B cell (primary cell): ENCODE measurements around the gene NR4A3. TPM values are rescaled to one million over a fixed set of nuclear protein-coding genes. Genes with fewer than 3 reads are reported as not detected.

Source experiments
- ATAC-seq: fragments of 200-7000 bp; cut with Tn5 transposase; one replicate; pipeline ENCODE4 v1.10.0; 2021; ENCODE audit warnings: low read depth, mild to moderate bottlenecking, moderate number of reproducible peaks, moderate library complexity
- CTCF ChIA-PET: fragments of 350-600 bp; sonication (Branson Sonifier 250); formaldehyde crosslinking; loops from one replicate; lab custom pipeline; 2021; ENCODE audit warnings: antibody characterized with exemption, inconsistent platforms; lab: Charles Lee
- POLR2A ChIA-PET: fragments of 350-600 bp; sonication (Branson Sonifier 250); formaldehyde crosslinking; loops from one replicate; lab custom pipeline; 2021; ENCODE audit warnings: antibody characterized with exemption; lab: Charles Lee
- DNase-seq: peaks from one replicate; pipeline ENCODE4 v3.0.0; 2013
- H2AFZ ChIP-seq: 2 replicates; pipeline ENCODE4 v1.6.1; 2012; ENCODE audit warnings: mild to moderate bottlenecking, low read depth, low read length; ENCODE audit not compliant: insufficient read depth, poor library complexity, severe bottlenecking
- H3K27ac ChIP-seq, 2 donors: 1 replicate in 1 of 2; 2 replicates in 1 of 2; pipeline ENCODE4 v1.5.1; 2012 to 2013; ENCODE audit warnings: low read length in 2 of 2, mild to moderate bottlenecking in 2 of 2, moderate library complexity in 1 of 2
- H3K27me3 ChIP-seq, 4 experiments: fragments of 200-600 bp in 1 of 4; sonication (generic) in 1 of 4; replicated peaks in 1 of 4; 1 replicate in 2 of 4; 2 replicates in 2 of 4; pipeline versions ENCODE4 v1.6.1 to v1.7.0; 2013 to 2016; ENCODE audit warnings: low read length in 3 of 4, mild to moderate bottlenecking in 2 of 4, mixed read lengths in 1 of 4, moderate library complexity in 1 of 4; ENCODE audit not compliant: insufficient read depth in 4 of 4, control insufficient read depth in 3 of 4; ENCODE audit errors: control extremely low read depth in 1 of 4
- H3K36me3 ChIP-seq, 2 experiments: replicated peaks in 1 of 2; 1 replicate in 1 of 2; 2 replicates in 1 of 2; pipeline versions ENCODE4 v1.6.1 to v1.7.1; 2013; ENCODE audit warnings: low read length in 1 of 2; ENCODE audit not compliant: insufficient read depth in 2 of 2, control insufficient read depth in 1 of 2; ENCODE audit errors: control extremely low read depth in 1 of 2, extremely low read depth in 1 of 2
- H3K4me1 ChIP-seq, 2 donors: fragments of 200-600 bp in 1 of 2; sonication (generic) in 1 of 2; 1 replicate in 1 of 2; 2 replicates in 1 of 2; pipeline versions ENCODE4 v1.5.1 to v1.6.1; 2013 to 2017; ENCODE audit warnings: low read length in 2 of 2; ENCODE audit not compliant: control insufficient read depth in 2 of 2, insufficient read depth in 2 of 2
- H3K4me2 ChIP-seq: replicated peaks from 2 replicates; pipeline ENCODE3; 2012; ENCODE audit warnings: mild to moderate bottlenecking, low read depth, low read length; ENCODE audit not compliant: poor library complexity, severe bottlenecking
- H3K4me3 ChIP-seq, 5 experiments: fragments of 200-600 bp in 1 of 5; sonication (generic) in 1 of 5; 1 replicate in 3 of 5; 2 replicates in 2 of 5; pipeline versions ENCODE4 v1.5.1 to v1.7.0; 2011 to 2016; ENCODE audit warnings: low read length in 4 of 5, mild to moderate bottlenecking in 4 of 5, low read depth in 2 of 5, control low read depth in 1 of 5, moderate library complexity in 1 of 5; ENCODE audit not compliant: insufficient read depth in 1 of 5; ENCODE audit errors: control extremely low read depth in 1 of 5, extremely low read depth in 1 of 5
- H3K79me2 ChIP-seq: fragments of 200-600 bp; sonication (generic); one replicate; pipeline ENCODE4 v1.6.0; 2016; ENCODE audit warnings: low read length; ENCODE audit not compliant: control insufficient read depth, insufficient read depth
- H3K9ac ChIP-seq: fragments of 200-600 bp; sonication (generic); 2 replicates; pipeline ENCODE4 v1.6.1; 2017; ENCODE audit warnings: mild to moderate bottlenecking, low read length, moderate library complexity
- H3K9me3 ChIP-seq, 3 donors: one replicate each; pipeline versions ENCODE4 v1.6.1 to v1.7.1; 2013; ENCODE audit warnings: low read length in 2 of 3; ENCODE audit not compliant: control insufficient read depth in 2 of 3, insufficient read depth in 1 of 3; ENCODE audit errors: control extremely low read depth in 1 of 3
- H4K20me1 ChIP-seq: 2 replicates; pipeline ENCODE4 v1.6.0; 2012; ENCODE audit warnings: mild to moderate bottlenecking, low read length; ENCODE audit not compliant: insufficient read depth, control insufficient read depth, poor library complexity, severe bottlenecking
- H3K27ac Mint-ChIP-seq: one replicate; pipeline ENCODE4 v1.8.0; 2021; ENCODE audit warnings: mixed read lengths
- H3K27me3 Mint-ChIP-seq: one replicate; pipeline ENCODE4 v1.8.0; 2021; ENCODE audit warnings: mixed read lengths
- H3K4me1 Mint-ChIP-seq: one replicate; pipeline ENCODE4 v1.8.0; 2021; ENCODE audit warnings: mixed read lengths
- H3K4me3 Mint-ChIP-seq: one replicate; pipeline ENCODE4 v1.8.0; 2021; ENCODE audit warnings: mixed read lengths
- H3K9me3 Mint-ChIP-seq: one replicate; pipeline ENCODE4 v1.8.0; 2022; ENCODE audit warnings: mixed read lengths; ENCODE audit not compliant: insufficient read depth
- EZH2 ChIP-seq: IDR thresholded peaks from 2 replicates; pipeline ENCODE4 v1.6.1; 2012; ENCODE audit warnings: borderline replicate concordance, low read depth, mild to moderate bottlenecking, moderate library complexity, low read length; ENCODE audit not compliant: insufficient read depth, poor library complexity, severe bottlenecking
- WGBS: methylation state at CpG from one replicate; pipeline ENCODE4 v1.1.5; 2013; ENCODE audit warnings: missing lambda C conversion rate; ENCODE audit not compliant: insufficient coverage; 5-methylcytosine and 5-hydroxymethylcytosine counted together
- intact Hi-C: fragments of 100-400 bp; cut with micrococcal nuclease; formaldehyde crosslinking; loops from one replicate; pipeline ENCODE4 v1.10.0; 2022
- polyA plus RNA-seq: library from polyadenylated mRNA; depleted of rRNA; stranded (reverse); fragments of >200 nt; gene quantifications from 2 replicates; pipeline ENCODE4 v1.2.3, GENCODE V29; 2012
- total RNA-seq, 2 donors: library from RNA; stranded (reverse); fragments of 120-200 nt in 1 of 2; gene quantifications; 1 replicate in 1 of 2; 2 replicates in 1 of 2; pipeline versions ENCODE4 v1.2.3 to v1.2.4, GENCODE V29; 2013 to 2022
- TF ChIP-seq, protein P1 (sequence below): fragments of 200-600 bp; IDR thresholded peaks from one replicate; pipeline ENCODE4 v1.8.0; 2022; ENCODE audit warnings: antibody characterized with exemption, mild to moderate bottlenecking

The NR4A3 gene
- total and polyA plus RNA-seq, 2 donors (not counting 1 experiment from before 2014, with no cell fraction given): 2.5 to 20.1 TPM

DNA sequence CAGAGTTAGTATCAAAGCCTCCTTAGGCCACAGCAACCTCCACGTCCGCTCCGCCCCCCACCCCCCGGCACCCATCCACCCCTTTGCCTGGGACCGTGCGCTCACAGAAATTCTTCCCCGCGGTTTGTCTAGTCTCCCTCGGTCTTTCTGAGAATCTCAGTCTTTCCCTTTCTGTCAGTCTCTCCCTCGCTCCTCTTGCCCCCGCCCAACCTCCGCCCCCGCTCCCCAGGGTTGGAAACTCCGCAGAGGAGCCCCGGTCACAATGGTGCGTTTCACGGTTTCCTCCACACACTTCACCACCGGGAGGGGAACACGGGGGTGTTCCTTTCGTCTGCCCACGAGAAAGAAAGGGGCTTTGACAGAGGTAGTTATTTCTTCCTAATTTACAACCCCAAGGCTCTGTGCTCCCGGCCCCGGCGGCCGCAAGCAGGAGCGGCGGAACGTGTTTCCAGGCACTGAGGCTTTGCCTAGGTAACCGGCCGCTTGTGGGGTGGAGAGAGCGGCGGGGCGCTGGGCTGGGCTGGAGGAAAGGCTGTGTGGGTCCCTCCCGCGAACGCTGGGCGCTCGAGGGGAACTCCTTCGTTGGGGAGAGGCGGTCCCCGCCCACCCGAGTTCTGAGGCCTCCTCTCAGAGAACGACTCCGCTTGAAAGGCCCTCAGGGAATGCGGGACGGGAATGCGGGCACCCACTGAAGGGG is 2.1 kb downstream of the NR4A3 start:
- Histone ChIP-seq H3K27me3 (peaks cover 0 to 67% (median 44%) of the 10 kb centered on the region in 4 experiments), H3K4me1 (peaks cover 57 to 63% of the 10 kb centered on the region in 2 donors), H4K20me1 (peaks cover 22% of the 10 kb centered on the region), H3K79me2 (no peaks in the 10 kb centered on the region), H2AFZ (no peak overlapping the region), H3K9me3 (peaks cover 0 to 22% (median 0%) of the 10 kb centered on the region in 3 donors), H3K9ac (peak overlapping the region; percentile 92), H3K27ac (peak overlapping the region in 1 of 2 donors; percentile 13), H3K4me2 (peak overlapping the region; percentile 99), H3K36me3 (no peaks in the 10 kb centered on the region), H3K4me3 (peak overlapping the region in 4 of 5 experiments; percentile 73 to 100 (median 88))
- TF ChIP-seq EZH2: peak; percentile 76
- TF ChIP-seq, protein P1, sequence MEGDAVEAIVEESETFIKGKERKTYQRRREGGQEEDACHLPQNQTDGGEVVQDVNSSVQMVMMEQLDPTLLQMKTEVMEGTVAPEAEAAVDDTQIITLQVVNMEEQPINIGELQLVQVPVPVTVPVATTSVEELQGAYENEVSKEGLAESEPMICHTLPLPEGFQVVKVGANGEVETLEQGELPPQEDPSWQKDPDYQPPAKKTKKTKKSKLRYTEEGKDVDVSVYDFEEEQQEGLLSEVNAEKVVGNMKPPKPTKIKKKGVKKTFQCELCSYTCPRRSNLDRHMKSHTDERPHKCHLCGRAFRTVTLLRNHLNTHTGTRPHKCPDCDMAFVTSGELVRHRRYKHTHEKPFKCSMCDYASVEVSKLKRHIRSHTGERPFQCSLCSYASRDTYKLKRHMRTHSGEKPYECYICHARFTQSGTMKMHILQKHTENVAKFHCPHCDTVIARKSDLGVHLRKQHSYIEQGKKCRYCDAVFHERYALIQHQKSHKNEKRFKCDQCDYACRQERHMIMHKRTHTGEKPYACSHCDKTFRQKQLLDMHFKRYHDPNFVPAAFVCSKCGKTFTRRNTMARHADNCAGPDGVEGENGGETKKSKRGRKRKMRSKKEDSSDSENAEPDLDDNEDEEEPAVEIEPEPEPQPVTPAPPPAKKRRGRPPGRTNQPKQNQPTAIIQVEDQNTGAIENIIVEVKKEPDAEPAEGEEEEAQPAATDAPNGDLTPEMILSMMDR: no peak
- peaks cover 61% of the 10 kb centered on the region for H3K4me1 Mint-ChIP-seq
- ATAC-seq: no peak
- H3K27me3 Mint-ChIP-seq: peaks cover 37% of the 10 kb centered on the region
- ChIA-PET CTCF (interaction anchor here (0.5 to 5.5 kb wide), 24 partner anchors 8 to 718 kb away, joined by 3 to 46 read pairs (median 4); partner anchors contain the start of gene STX17), POLR2A (interaction anchor here (1.6 kb wide), 1 partner anchor 639 kb away, joined by 17 read pairs; no protein-coding TSS in a partner anchor)
- peak overlapping the region; percentile 100 for H3K4me3 Mint-ChIP-seq
- WGBS: under 1% methylated on average over 29 of the region's 47 CpGs
- no peaks in the 10 kb centered on the region for H3K9me3 Mint-ChIP-seq
- intact Hi-C loops: loop anchor here (2.0 to 10.0 kb wide), 8 partner anchors 203 to 767 kb away; partner anchors contain the start of genes ERP44, INVS and TEX10
- peak overlapping the region; percentile 63 for H3K27ac Mint-ChIP-seq
- DNase-seq: peak; percentile 82
